ENCODE results near the gene KCNMA1.

The KCNMA1 gene

DNA sequence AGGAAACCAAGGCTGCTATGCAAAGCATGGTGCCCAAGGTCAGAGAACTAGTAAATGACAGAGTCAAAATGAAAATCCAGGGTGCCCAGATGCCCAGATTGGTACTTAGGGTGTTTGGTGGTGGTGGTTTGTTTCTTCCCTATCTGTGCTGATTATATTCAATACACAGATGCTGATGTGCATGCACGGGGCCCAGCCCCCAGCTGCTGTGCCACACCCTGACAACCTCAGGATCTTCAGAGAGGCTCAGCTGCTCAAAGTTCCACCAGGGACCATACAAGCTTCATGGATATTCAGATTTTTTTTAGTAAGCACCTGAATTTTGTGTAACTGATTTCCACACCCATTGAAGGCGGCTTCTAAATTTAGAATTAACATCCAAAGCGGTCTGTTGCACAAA, 75.6 kb downstream of the KCNMA1 start:
- no peak for DNase-seq (ENCODE audit: low read depth in 1 of 2, low spot score in 1 of 2)

- DNase-seq (ENCODE audit: low read depth in 1 of 2, low spot score in 1 of 2): no peak
Measured at GRCh38 chr10:77560471-77560870, 77.1 kb downstream of the KCNMA1 start.

- DNase-seq (ENCODE audit: low read depth in 1 of 2, low spot score in 1 of 2): no peak
Measured at GRCh38 chr10:77560052-77560451, 77.6 kb downstream of the KCNMA1 start.

- DNase-seq (ENCODE audit: low read depth in 1 of 2, low spot score in 1 of 2): no peak
Measured at GRCh38 chr10:77556990-77557601, 80.5 kb downstream of the KCNMA1 start.

DNA sequence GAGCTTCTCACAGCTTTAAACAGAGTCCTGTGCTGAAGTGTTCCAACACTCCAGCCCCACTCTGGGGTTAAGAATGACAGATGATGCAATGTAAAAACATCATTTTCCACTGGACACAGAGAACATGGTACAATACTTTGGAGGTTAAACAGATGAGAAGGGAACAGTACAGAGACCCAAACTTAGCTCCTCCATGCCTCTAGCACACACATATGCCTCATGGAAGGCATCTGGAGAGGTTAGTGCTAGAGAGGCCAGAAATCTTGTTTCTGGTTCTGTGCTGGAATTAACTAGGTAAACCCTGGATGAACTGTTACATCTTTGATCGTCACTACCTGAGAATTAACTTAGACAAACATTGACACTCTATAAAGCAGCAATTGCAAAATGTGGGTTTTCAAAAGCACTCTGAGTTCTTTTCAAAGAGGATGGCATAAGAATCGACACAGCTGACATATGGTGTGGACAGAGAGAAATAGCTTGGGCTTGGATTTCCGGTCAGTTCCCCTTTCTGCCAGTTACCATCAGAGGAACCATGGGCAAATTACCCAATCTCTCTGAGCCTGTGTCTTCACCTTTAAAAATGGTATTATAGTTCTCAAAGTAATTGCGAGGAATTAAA, 81.9 kb downstream of the KCNMA1 start:
- no peak for DNase-seq (ENCODE audit: low read depth in 1 of 2, low spot score in 1 of 2)

DNA sequence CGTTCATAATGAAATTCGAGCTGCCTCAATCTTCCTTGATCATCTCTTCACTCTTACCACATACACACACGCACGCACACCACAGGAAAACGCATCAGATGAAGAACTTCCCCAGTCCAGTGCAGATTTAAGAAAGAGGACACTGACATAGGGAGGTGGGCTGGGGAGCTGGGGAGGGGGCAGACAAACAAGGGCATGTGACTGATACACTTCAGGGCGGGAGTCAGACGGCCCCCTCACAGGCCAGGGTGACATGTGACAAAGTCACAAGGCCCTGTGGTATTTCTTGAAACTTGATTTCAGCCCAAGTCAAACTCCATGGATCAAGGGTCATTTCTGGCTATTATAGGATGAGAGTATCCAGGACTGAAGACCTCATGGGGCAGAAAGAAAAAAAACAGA, 82.6 kb downstream of the KCNMA1 start:
- no peak for DNase-seq (ENCODE audit: low read depth in 1 of 2, low spot score in 1 of 2)

DNA sequence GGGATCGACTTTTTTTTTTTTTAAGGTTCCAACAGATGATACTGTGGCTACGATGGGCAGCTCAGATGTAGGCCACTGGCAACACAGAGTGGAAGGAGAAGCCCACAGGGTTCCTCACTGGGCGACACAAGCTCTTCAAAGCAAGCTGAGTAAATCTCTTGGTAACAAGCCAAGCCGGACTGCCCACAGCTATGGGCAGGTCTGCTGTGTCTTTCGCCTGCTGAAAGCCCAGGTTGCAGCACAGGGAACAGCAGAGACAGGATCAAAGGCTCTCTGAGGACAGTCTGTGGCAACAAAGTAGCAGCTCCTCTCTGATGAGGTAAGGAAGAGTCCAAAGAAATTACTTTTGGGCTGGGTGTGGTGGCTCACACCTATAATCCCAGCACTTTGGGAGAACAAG, 83.6 kb downstream of the KCNMA1 start:
- no peak for DNase-seq (ENCODE audit: low read depth in 1 of 2, low spot score in 1 of 2)

DNA sequence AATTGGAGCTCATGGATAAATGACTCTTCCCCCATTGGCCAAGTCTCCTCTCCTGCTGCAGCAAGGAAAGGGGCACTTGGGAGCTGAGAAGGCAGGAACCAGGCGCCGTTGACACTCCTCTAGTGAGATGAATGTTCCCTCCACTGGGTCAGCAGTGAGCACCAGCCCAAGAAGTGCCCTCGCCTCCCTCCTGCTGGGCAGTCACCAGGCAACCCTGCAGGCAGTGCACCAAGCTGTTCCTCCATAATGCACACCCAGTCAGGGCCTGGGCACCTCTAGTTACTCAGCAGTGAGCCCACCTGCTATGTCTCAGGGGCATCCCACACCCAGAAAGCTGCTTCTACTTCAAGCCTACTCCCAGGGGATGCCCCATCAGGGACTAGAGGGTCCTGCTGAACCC, 84.3 kb downstream of the KCNMA1 start:
- DNase-seq (ENCODE audit: low read depth in 1 of 2, low spot score in 1 of 2): no peak

DNA sequence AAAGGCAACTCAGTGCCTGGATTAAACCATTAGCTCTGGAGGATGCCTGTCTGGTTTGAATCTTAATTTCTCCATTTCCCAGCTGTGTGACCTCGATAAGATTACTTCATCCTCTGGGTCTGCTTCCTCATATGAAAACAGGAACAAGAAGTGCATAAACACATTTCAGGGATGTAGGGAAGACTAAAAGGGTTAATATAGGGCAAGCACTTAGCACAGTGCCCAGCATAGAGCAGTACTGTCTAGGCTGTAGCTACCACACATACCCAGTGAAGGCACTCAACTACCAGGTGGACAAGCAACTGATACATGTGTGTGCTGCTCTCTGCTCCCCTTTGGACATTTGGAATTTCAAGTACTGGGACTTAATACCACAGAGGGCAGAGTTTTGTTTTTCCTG, 85.4 kb downstream of the KCNMA1 start:
- no peak for DNase-seq (ENCODE audit: low read depth in 1 of 2, low spot score in 1 of 2)

GRCh38 chr10:77550378-77550777, 87.2 kb downstream of the KCNMA1 start:
- DNase-seq (ENCODE audit: low read depth in 1 of 2, low spot score in 1 of 2): no peak

GRCh38 chr10:77548671-77549070, 88.9 kb downstream of the KCNMA1 start:
- no peak for DNase-seq (ENCODE audit: low read depth in 1 of 2, low spot score in 1 of 2)

DNA sequence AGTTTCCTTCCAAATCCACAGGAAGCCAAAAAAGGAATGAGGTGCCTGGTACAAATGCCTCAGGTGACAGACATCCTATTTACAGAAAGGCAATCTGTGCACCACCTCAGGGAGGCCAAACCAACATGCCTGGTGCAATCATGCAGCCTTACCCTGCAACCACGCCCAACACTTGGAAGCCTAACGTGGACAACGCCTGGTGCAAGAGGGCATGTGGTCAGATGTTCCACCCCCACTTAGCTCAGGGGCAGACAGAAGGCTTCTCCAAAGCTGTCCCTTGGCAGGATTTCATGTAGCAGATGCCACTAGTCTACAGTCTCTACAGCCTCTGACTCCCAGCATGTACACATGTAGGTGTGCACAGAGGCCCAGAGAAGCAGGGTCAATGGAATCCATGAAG, 89.5 kb downstream of the KCNMA1 start:
- no peak for DNase-seq (ENCODE audit: low read depth in 1 of 2, low spot score in 1 of 2)

DNA sequence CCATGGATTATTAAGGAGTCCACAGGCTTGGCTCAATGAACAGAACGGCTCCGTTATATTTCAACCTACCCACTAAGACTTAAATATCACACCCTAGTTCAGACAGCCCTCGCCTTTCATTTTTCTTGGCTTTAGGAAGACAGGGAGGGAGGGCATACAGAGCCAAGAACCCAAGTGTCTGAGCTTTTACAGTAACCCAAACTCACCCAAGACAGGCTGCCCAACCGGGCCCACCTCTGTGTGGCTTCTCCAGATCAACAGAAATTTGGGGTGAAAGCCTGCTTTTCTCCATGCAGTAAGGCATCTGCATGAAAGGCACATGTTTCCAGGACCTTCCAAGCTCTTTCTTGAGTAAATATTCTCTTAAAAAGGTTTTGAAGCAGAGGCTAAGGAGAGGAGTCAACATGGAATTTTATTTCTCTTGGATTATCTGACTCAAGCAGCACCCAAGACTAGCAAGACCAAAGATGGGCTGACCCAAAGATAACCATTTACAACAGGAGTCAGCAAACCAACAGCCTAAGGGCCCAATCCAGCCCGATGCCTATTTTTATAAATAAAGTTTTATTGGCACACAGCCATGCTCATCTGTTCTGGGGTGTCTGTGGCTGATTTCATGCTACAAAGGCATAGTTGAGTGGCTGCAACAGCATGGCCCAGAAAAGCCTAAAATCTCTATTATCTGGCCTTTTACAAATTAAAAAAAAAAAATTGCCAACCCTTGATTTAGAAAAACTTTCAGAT, 90.1 kb downstream of the KCNMA1 start:
- no peak for DNase-seq (ENCODE audit: low read depth in 1 of 2, low spot score in 1 of 2)

DNA sequence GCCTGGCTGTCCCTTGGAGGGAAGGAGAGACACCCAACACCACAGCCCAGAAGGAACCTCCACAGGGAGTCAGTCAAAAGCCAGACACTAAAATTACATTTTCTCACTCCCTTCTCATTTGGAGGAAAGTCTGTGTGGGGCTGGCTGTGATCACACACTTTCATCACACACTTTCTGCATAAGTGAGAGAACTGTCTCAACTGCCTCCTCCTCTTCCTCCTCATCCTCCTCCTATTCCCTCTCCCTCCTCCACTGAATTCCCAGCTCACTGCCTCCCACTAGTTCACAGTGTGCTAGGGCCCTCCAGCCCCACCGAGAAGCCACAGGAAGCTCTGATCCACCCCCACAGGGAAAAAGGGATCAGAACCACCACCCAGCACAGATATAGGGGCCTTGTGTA, 91.6 kb downstream of the KCNMA1 start:
- DNase-seq (ENCODE audit: low read depth in 1 of 2, low spot score in 1 of 2): no peak

GRCh38 chr10:77545585-77545984, 92.0 kb downstream of the KCNMA1 start:
- no peak for DNase-seq (ENCODE audit: low read depth in 1 of 2, low spot score in 1 of 2)

DNA sequence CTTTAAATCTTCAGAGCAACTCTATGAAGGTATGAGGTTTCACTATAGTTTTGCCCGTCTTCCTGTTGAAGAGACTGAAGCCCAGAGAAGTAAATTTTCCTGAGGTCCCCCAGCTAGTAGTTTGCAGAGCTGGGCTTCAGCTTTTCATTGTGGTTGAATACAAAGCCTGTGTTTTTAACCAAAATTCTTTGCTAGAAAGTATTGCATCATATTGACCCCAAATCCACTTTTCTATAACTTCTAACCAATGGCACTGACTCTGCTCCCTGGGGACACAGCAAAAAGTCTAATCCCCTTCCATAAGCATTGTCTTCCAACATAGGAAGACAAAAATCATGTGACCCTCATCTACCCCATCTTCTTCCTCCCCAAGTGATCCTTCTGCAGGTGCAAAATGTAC, 93.0 kb downstream of the KCNMA1 start:
- DNase-seq (ENCODE audit: low read depth in 1 of 2, low spot score in 1 of 2): no peak

- no peak for DNase-seq (ENCODE audit: low read depth in 1 of 2, low spot score in 1 of 2)
Measured at GRCh38 chr10:77542710-77543259, 94.8 kb downstream of the KCNMA1 start.

DNA sequence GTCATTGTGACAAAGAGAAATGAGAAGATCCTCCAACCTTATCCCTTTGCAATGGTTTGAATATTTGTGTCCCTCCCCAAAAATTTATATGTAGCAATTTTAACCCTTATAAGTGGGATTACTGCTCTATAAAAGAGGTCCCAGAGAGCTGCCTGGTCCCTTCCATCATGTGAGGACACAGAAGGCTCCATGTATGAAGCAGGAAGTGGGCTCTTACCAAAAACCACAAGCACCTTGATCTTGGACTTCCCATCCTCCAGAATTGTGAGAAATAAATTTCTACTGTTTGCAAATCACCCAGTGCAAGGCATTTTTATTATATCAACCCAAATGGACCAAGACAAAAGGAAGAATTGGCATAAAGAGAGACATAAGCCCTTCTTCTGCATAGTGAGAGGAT, 95.7 kb downstream of the KCNMA1 start:
- no peak for DNase-seq (ENCODE audit: low read depth in 1 of 2, low spot score in 1 of 2)

GRCh38 chr10:77541247-77541646, 96.4 kb downstream of the KCNMA1 start:
- no peak for DNase-seq (ENCODE audit: low read depth in 1 of 2, low spot score in 1 of 2)

DNA sequence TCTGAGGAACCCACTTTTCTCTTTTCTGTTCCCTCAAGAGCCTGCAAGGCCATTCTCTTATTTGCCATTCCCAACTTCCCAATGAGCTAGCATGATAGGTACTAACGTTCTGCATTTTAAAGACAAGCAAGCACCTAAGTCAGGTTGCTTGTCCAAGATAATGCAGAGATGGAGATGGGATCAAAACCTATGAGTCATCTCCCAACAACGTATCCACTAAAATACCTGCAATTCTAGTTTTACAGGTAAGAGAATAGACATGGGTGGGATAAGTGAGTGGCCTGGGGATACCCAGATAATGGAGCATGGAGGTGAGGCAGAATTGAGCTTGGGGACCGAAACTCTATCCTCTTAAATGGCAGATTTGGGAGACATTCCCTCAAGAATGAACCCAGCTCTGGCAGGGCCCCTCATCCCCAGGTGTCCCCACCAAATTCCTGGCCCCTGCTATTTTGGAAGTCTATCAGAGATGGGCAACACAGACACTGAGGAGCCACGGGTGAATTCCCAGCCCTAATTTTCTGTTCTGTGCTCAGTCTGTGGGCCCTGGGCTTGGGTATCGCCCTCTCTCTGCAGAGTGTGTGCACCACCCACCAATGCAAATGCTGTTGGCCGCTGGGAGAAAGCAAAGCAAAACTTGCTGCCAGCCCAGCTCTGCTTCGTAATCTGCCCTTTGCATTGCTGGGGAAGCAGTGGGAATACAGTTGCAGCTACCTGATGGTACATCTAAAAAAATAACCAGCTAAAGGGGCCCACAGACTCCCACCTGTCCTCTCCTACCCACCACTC, 98.3 kb downstream of the KCNMA1 start:
- DNase-seq (ENCODE audit: low read depth in 1 of 2, low spot score in 1 of 2): no peak

GRCh38 chr10:77537720-77538373, 99.8 kb downstream of the KCNMA1 start:
- no peak for DNase-seq (ENCODE audit: low read depth in 1 of 2, low spot score in 1 of 2)

Data from activated T-helper 1 cell treated with anti-CD3 and anti-CD28 coated beads, Interleukin-2, amount 50 U/mL, for 16 hours (primary cell).